GM21526 (cell line): Measurements from ENCODE around the gene PDE3A.
"Not testable (repeated sequence)": the region's sequence is repeated elsewhere in the genome, so short reads cannot be mapped to it uniquely, and the experiment has no call there.

Source experiments
- ATAC-seq: cut with Tn5 transposase; IDR thresholded peaks from one replicate; pipeline ENCODE4 v1.9.1; 2021; ENCODE audit warnings: moderate library complexity; ENCODE audit not compliant: unreplicated experiment, low FRiP score

The PDE3A gene

DNA sequence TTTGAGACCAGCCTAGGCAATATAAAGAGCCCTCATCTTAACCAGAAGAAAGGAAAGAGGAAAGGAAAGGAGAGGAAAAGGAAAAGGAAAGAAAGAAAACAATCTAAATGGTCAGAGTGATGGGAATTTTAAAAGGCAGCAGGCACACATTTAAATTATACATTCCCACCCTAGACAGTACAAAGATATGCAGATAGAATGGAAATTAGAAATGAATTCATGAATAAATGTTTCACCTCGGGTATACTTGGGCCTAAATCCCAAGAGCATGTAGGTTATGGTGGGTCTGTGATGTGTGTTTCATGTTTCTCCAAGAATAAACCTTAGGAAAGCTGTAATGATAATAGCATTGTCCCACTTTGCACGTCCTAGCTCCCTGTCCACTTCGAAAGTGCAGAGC is 222.2 kb downstream of the PDE3A start:
- ATAC-seq = no peak

DNA sequence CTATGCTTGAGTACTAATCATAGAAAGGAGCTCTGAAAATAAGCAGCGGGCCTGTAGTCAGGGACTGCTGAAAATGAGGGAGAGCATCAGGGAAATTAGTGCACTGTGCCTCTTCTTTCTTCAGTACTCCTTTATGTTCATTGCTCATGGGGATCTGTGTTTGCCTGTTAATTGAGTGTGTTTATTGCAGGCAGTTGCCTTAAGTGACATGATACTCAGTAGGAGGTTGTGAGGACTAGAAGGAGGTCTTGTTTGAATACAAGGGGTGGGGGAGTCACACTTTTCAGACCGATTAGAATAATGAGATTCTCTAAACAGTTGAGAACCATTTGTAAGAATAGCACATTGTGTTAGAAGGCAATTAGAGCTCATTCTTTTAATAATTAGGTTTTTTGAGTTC is 224.2 kb downstream of the PDE3A start:
- ATAC-seq = no peak

DNA sequence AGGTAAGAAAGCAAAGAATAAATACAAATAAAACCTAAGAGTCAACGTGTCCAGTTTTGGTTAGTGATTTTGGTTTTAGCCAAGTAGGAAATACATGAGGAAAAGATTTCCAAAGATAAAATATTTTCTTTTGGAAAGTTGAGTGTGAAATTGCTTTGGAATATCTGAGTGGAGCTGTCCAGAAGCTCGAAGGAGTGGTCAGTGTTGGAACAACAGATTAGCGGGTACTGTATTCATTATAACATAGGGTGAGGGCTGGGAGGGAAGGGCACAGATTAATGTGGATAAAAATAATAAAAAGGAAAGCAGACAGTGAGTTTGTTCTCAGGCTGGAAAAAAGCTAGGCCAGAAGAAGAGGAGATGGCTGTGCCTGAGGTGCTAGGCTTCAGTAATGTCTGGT is 225.3 kb downstream of the PDE3A start:
- ATAC-seq = no peak

- no peak for ATAC-seq
Measured at GRCh38 chr12:20596061-20596460, 227.7 kb downstream of the PDE3A start.

DNA sequence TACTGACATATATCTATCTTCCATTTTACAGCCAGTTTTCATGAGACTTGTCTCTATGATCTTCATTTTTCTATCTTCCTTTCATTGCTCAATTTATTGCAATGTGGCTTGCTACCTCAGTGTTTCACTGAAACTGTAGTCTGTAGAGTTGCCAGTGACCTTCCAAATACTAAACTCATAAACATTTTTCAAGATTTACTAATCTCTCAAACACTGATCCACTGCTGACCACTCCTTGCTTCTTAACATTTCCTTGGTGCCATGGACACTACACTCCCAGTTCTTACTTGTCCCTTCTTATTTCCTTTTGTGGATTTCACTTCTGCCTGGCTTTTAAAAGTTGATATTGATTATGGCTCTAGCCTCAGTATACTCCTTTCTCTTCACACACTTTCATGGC is 231.4 kb downstream of the PDE3A start:
- ATAC-seq = no peak

- ATAC-seq = no peak
Measured at GRCh38 chr12:20601668-20602280, 233.4 kb downstream of the PDE3A start.

DNA sequence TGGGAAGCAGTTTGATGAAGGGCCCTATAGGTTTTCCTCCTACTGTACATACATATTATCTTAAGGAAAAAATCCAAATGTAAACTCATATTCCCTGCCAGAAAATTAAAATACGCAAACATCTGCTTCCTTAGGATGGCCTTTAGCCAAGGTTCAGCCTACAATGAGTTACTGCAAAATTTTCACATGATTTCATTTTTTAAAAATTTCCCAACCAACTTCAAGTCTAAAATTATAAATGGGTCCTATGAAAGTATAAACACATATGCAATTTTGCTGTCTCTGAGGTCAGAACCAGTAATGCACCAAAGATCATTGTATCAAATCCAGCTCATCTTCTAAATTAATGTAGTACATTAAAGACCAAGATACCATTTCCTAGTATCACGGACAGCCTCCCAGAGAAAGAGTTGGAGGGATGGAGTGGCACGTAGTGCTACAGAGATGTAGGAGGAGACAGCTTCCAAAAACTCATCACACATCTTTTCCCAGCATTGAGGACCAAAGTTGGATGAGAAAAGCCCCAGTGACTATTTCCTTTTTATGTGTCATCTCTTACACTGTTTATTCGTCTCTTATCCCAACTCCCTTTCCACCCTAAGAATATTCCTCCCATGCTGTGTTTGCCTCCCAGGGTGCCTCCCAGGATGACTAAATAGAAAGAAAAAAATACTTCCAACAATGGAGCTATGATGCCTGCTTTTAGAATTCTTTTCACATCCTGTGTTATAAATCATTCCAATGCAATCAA is 234.5 kb downstream of the PDE3A start:
- no peak for ATAC-seq

DNA sequence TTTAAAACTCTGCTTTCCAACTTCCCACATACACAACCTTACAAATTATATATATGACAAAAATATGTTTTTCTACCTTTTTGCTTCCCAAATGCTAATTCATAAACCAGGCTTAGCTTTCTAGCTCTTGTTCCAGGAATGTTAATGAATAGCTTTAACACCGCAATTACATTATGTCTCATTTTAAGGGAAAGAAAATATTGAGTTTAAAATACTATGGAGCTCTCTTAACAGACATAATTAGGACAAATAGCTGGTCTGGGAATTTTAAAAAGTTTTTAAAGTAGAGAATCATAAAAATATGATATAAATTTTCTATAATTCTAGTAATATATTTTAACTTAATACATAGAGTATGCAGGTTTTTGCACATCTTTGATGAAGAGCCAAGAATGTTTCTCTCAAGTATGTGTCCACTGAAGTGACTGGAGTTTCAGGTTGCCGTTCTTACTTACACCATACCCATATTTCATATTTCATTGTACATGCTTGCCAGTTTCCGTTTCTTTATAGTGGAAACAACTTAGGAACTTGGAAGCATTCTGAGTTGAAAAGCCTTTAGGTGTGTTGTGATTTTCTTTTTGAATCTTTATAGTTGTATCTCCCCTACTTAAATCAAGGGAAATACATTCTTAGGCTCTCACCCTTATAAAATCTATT is 236.2 kb downstream of the PDE3A start:
- ATAC-seq = no peak

DNA sequence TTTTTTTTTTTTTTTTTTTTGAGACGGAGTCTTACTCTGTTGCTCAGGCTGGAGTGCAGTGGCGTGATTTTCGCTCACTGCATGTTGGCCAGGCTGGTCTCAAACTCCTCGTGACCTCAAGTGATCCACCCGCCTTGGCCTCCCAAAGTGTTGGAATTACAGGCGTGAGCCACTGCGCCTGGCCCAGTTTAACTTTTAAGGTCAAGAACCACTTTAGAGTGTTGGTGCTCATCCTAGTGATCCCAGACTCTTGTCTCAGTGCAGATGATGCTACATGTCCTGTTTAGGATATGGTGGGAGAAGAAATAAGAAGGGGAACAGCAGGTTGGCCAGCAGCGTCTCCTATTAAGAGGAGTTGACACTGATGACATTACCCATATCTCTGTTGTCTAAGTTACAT is 246.7 kb downstream of the PDE3A start:
- not testable (repeated sequence) for ATAC-seq

DNA sequence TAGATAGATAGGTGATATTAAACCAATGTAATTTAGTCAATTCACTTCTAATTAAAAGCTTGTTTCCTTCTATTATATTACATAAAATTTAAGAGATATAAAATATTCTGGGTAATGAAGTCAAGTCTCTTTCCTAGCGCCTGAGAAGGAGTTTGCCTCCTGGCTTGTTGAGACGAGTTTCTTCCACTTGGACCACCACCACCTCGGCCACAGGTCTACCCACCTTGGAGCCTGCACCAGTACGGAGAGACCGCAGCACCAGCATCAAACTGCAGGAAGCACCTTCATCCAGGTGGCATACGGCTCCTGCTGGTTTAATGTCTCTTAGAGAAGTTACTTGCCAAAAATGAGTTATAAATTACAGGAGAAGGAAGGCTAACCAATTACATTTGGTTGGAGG is 247.8 kb downstream of the PDE3A start:
- no peak for ATAC-seq

DNA sequence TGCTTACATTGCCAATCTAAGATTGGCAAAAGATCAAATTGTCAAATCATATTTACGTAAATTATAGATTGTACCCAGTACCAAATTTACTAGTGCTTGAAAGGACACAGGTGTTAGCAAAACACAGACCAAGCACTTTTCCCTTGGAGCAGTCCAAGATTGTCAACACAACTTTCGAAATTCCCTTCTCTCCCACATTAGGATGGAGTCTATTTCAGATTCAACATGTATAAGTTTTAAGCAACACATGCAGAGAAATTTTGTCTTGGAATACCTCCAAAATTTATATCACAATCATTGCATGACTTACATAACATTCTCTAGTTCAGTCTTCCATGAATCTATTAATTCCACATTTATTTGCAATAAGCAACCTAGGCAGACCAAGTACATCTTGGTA is 251.9 kb downstream of the PDE3A start:
- ATAC-seq = no peak

GRCh38 chr12:20624718-20625117 is 256.4 kb downstream of the PDE3A start:
- no peak for ATAC-seq

- ATAC-seq = no peak
Measured at GRCh38 chr12:20625531-20625930, 257.2 kb downstream of the PDE3A start.

GRCh38 chr12:20627001-20627588 is 258.8 kb downstream of the PDE3A start:
- ATAC-seq = no peak

DNA sequence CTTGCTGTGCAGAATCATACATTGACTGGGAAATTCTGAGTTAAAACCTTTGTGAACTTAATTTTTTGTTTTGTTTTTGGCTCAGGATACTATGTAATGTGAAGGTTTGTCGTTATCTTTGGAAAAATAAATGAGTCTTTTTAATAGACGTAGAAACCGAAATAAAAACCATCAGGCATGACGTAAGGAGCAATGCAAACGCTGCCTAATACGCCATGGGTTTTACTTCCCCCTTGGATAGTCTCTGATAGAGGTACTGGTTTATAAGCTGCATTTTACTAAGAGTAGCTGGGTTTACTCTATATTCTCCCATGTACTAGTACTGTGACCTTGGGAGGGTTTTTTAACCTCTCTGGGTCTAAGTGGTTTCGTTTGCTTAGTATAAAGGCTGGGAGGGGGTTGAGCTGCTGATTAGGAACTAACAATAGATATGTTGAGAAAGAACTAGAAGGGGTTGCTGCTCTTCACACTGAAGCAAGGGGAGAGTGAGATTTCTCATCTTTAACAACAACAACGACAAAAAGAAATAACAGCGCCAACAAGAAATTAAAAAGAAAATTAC is 260.0 kb downstream of the PDE3A start:
- ATAC-seq = no peak

- ATAC-seq = no peak
Measured at GRCh38 chr12:20628999-20629398, 260.7 kb downstream of the PDE3A start.

DNA sequence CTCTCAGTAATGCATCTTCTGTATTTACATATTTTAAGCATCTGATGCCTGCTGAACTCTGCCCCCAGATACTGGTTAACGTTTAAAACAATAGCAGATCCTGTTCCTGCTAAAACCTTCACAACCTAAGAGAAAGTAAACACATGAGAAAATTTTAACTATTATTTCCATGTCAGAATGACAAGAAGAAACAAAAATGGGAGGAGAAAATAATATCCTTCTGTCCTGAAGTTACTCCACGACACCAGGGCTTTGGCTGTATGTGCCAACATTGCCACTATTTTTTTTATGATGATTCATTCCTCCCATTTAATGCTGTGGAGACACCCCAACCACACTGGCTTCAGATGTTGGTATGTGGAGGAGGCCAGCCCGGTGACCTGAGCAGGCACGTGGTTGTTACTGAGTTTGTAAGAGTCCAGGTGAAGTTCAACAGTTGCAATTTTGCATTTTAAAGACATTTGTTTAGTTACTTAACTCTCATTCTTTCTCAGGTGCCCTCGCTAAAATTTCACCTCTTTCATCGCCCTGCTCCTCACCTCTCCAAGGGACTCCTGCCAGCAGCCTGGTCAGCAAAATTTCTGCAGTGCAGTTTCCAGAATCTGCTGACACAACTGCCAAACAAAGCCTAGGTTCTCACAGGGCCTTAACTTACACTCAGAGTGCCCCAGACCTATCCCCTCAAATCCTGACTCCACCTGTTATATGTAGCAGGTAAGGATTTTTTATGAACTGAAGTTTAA is 261.2 kb downstream of the PDE3A start:
- ATAC-seq = no peak

DNA sequence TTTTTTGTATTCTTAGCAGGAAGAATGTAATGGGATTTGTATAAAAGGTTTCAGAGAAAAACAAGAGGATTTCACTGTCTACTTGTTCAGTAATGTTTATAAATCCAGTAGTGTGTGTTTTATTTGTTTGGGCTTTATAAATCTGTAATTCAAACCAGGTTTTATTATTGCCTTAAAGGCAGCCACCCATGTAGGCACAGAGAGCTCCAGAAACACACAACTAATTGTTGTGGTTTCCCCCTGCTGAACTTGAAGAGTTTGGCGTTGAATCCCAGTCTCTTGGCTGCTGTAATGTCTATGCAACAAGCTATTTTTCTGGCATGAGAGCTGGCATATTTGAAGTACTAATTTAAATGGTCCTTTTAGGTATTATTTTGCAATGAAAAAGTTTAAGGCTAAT is 263.4 kb downstream of the PDE3A start:
- no peak for ATAC-seq

GRCh38 chr12:20641106-20641505 is 272.8 kb downstream of the PDE3A start:
- ATAC-seq = no peak

DNA sequence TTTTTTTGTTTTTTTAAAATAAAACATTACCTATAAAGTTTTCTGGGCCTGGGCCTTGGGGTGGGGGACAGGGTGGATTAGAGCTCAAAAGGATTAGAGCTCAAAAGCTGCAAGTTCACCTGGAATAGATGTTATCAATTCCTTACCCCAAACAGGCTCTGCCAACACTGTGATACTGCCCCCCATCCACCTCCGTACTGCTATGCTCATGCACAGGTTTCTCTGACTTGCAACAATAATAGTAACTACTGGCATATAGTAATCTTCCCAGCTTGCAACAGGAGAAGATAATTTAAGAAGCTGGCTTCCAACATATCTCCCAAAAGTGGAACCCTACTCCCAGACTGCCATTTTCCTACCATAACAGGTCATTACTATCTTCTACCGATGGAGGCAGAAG is 275.5 kb downstream of the PDE3A start:
- ATAC-seq = no peak
